ENCODE data around the gene ARSG. TPM values are rescaled to one million over a fixed set of nuclear protein-coding genes. Genes with fewer than 3 reads are reported as not detected.

ARSG gene
- total and polyA plus RNA-seq, 2 of the 4 experiments (the other 2 are of a cell fraction), result 2.9 to 3.0 TPM

DNA sequence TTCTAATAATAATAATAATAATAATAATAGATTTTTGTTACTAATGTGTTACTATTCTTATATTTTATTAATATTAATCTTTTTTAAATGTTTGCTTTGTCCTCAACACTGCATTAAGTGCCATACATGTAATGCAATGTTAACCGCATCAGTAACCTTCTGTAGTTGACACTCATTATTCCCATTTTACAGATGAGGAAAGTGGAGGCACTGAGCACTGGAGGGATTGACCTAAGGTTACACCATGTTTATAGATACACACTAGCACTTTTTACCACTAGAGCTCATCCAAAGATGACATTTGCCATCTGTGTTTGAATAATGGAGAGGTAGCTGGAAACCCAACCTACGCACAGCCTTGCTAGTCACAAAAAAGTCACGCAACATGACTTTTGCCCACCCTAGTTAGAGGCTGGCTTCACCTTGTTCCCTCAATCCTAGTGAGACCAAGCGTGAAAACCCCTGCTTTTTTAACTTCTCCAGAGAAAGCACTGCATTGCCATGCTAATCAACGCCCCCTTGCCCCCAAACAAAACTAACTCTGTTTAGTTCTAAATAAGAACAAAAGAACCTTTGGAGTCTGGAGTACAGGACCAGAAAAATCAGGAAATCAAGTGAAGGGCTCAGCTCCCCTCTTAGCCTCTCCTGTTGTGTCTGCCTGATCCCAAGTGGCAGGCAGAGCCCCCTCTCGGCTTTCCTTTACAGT, 2.3 kb downstream of the ARSG start:
- no peak overlapping the region for H4K8ac ChIP-seq (ENCODE audit: low read depth in 2 of 2, low read length in 2 of 2)
- TF ChIP-seq MAFK (IDR thresholded peaks at IDR 0.05; ENCODE audit: low read depth, low read length) (no peak), RAD21 (IDR thresholded peaks at IDR 0.05; ENCODE audit: low read length) (no peak), RFX5 (IDR thresholded peaks at IDR 0.05; ENCODE audit: low read depth, low read length) (no peak), FOS (IDR thresholded peaks at IDR 0.05; ENCODE audit: low read depth, low read length) (no peak), BHLHE40 (IDR thresholded peaks at IDR 0.05; ENCODE audit: low read depth, low read length) (no peak), NFE2L2 (IDR thresholded peaks at IDR 0.05; ENCODE audit: low read depth, low read length) (no peak), CEBPB (IDR thresholded peaks at IDR 0.05; ENCODE audit: low read depth, low read length) (no peak), CHD1 (IDR thresholded peaks at IDR 0.05; ENCODE audit: low read depth, low read length) (no peak), POLR2A (IDR thresholded peaks at IDR 0.05; ENCODE audit: low read depth, low read length) (no peak), SMC3 (IDR thresholded peaks at IDR 0.05; ENCODE audit: low read depth, low read length) (no peak), MXI1 (IDR thresholded peaks at IDR 0.05; ENCODE audit: borderline replicate concordance, low read depth, low read length) (no peak), MAZ (IDR thresholded peaks at IDR 0.05; ENCODE audit: borderline replicate concordance, low read depth, low read length) (no peak), RCOR1 (IDR thresholded peaks at IDR 0.05; ENCODE audit: insufficient replicate concordance, low read length) (no peak)
- TF ChIP-seq, protein P1, sequence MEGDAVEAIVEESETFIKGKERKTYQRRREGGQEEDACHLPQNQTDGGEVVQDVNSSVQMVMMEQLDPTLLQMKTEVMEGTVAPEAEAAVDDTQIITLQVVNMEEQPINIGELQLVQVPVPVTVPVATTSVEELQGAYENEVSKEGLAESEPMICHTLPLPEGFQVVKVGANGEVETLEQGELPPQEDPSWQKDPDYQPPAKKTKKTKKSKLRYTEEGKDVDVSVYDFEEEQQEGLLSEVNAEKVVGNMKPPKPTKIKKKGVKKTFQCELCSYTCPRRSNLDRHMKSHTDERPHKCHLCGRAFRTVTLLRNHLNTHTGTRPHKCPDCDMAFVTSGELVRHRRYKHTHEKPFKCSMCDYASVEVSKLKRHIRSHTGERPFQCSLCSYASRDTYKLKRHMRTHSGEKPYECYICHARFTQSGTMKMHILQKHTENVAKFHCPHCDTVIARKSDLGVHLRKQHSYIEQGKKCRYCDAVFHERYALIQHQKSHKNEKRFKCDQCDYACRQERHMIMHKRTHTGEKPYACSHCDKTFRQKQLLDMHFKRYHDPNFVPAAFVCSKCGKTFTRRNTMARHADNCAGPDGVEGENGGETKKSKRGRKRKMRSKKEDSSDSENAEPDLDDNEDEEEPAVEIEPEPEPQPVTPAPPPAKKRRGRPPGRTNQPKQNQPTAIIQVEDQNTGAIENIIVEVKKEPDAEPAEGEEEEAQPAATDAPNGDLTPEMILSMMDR (conservative IDR thresholded peaks at IDR 0.05; ENCODE audit: low read depth, low read length), result no peak
- TF ChIP-seq, protein P2, sequence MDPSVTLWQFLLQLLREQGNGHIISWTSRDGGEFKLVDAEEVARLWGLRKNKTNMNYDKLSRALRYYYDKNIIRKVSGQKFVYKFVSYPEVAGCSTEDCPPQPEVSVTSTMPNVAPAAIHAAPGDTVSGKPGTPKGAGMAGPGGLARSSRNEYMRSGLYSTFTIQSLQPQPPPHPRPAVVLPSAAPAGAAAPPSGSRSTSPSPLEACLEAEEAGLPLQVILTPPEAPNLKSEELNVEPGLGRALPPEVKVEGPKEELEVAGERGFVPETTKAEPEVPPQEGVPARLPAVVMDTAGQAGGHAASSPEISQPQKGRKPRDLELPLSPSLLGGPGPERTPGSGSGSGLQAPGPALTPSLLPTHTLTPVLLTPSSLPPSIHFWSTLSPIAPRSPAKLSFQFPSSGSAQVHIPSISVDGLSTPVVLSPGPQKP (IDR thresholded peaks at IDR 0.05; ENCODE audit: borderline replicate concordance, low read depth, low read length), result no peak
- TF ChIP-seq, protein P3, sequence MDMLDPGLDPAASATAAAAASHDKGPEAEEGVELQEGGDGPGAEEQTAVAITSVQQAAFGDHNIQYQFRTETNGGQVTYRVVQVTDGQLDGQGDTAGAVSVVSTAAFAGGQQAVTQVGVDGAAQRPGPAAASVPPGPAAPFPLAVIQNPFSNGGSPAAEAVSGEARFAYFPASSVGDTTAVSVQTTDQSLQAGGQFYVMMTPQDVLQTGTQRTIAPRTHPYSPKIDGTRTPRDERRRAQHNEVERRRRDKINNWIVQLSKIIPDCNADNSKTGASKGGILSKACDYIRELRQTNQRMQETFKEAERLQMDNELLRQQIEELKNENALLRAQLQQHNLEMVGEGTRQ (IDR thresholded peaks at IDR 0.05; ENCODE audit: low read depth, low read length), result no peak
- in situ Hi-C loops (cut with MboI; ENCODE audit: low sequenced_read_pairs) (no loop called here), dilution Hi-C loops (cut with HindIII; ENCODE audit: low sequenced_read_pairs, unreplicated experiment) (no loop called here), intact Hi-C loops (cut with micrococcal nuclease) (loop anchor here (5.0 kb wide), 1 partner anchor 89 kb away; no protein-coding TSS in a partner anchor)
- H3K4ac ChIP-seq (ENCODE audit: low read depth, low read length), result no peak overlapping the region
- no peak overlapping the region for H3K27ac ChIP-seq (ENCODE audit: insufficient read depth, low read length)
- H2BK5ac ChIP-seq (ENCODE audit: low read depth, low read length, poor library complexity, severe bottlenecking), result no peak overlapping the region
- no peak overlapping the region for H3K23ac ChIP-seq (ENCODE audit: low read depth, low read length)
- ChIA-PET POLR2A (ENCODE audit: unreplicated experiment) (no interaction called here), CTCF (interaction anchor here (3.2 kb wide), 1 partner anchor 106 kb away, joined by 9 read pairs; no protein-coding TSS in a partner anchor)
- no peak overlapping the region for H2AFZ ChIP-seq (replicated peaks; ENCODE audit: low read length, poor library complexity)
- H3K9me3 ChIP-seq (ENCODE audit: control insufficient read depth, insufficient read depth, low read length), result no peaks in the 10 kb centered on the region; the same call in 1 of the 2 replicates
- peaks cover 22% of the 10 kb centered on the region for H3K27me3 ChIP-seq (ENCODE audit: control insufficient read depth, insufficient read depth, low read length)
- no peaks in the 10 kb centered on the region; the same call in 1 of the 2 replicates for H4K20me1 ChIP-seq (ENCODE audit: insufficient read depth, low read length)
- no peak overlapping the region for H2BK20ac ChIP-seq (ENCODE audit: low read depth, low read length)
- H2BK120ac ChIP-seq (ENCODE audit: low read depth, low read length), result no peak overlapping the region
- H4K91ac ChIP-seq (ENCODE audit: insufficient read depth, low read depth, low read length), result no peak overlapping the region
- peak overlapping the region; percentile 7 for H2AK9ac ChIP-seq (replicated peaks; ENCODE audit: low read depth, low read length, poor library complexity)
- peaks cover 5% of the 10 kb centered on the region for H3K4me1 ChIP-seq (ENCODE audit: control insufficient read depth, insufficient read depth, low read length)
- H3K18ac ChIP-seq (ENCODE audit: low read depth, low read length), result no peak overlapping the region
- no peak overlapping the region for H3K56ac ChIP-seq (ENCODE audit: extremely low read depth, insufficient read depth, low read length)
- no peak overlapping the region for H4K5ac ChIP-seq (ENCODE audit: low read depth, low read length)
- H3K79me1 ChIP-seq (ENCODE audit: low read depth in 1 of 2, low read length in 2 of 2), result no peaks in the 10 kb centered on the region
- no peak overlapping the region for H2BK15ac ChIP-seq (ENCODE audit: low read depth, low read length)
- no peak overlapping the region for H3K9ac ChIP-seq (ENCODE audit: low read depth, low read length)
- H2AK5ac ChIP-seq (ENCODE audit: low read depth, low read length), result no peak overlapping the region
- DNase-seq (no peak), ATAC-seq (ENCODE audit: low read depth) (no peak)
- H3K4me3 ChIP-seq (ENCODE audit: insufficient read depth, low read depth, low read length), result no peak overlapping the region
- no peak overlapping the region for H3K14ac ChIP-seq (replicated peaks; ENCODE audit: low read depth, low read length)
- no peaks in the 10 kb centered on the region for H3K36me3 ChIP-seq (ENCODE audit: control insufficient read depth, insufficient read depth, low read length)
- H3K9me1 ChIP-seq (ENCODE audit: insufficient read depth, low read length), result no peaks in the 10 kb centered on the region
- no TSS peak for BruUV-seq (replicated peaks)
- 90% methylated on average over 2 of the region's 6 CpGs; no CpG with 5 or more reads in 1 of the 2 experiments for WGBS, 2 experiments (ENCODE audit: extremely low coverage in 2 of 2, insufficient read length in 1 of 2)
- H3K4me2 ChIP-seq (ENCODE audit: low read depth, low read length), result no peak overlapping the region

Data from IMR-90 (cell line).